ENCODE data around the gene SPINT2.

- TF ChIP-seq CTCF (IDR thresholded peaks at IDR 0.05; ENCODE audit: insufficient read depth, low read depth, low read length) (no peak), EZH2 (IDR thresholded peaks at IDR 0.05; ENCODE audit: insufficient read depth, low read length) (no peak)
These were observed 27.5 kb downstream of the SPINT2 start for GRCh38 chr19:38291855-38292254.
